DND-41 (cell line): ENCODE data around the gene ERBB2.

Experiments
- ATAC-seq: fragments of 200-7000 bp; cut with Tn5 transposase; 3 replicates; pipeline ENCODE4 v1.9.1; 2021; ENCODE audit warnings: low read depth; ENCODE audit not compliant: insufficient read depth
- DNase-seq: peaks from one replicate; pipeline ENCODE4 v3.0.0-alpha.2; 2020
- H2AFZ ChIP-seq: 2 replicates; pipeline ENCODE4 v1.6.0; 2012; ENCODE audit warnings: low read depth, low read length
- H3K27ac ChIP-seq: 2 replicates; pipeline ENCODE4 v1.5.1; 2012; ENCODE audit warnings: low read length, inconsistent platforms
- H3K27me3 ChIP-seq: fragments of 200-600 bp; sonication (generic); 2 replicates; pipeline ENCODE4 v1.6.0; 2012; ENCODE audit warnings: low read length, mild to moderate bottlenecking, inconsistent platforms; ENCODE audit not compliant: insufficient read depth, poor library complexity
- H3K36me3 ChIP-seq: 2 replicates; pipeline ENCODE4 v1.5.1; 2012; ENCODE audit warnings: low read length, inconsistent platforms; ENCODE audit not compliant: insufficient read depth
- H3K4me1 ChIP-seq: 2 replicates; pipeline ENCODE4 v1.5.1; 2012; ENCODE audit warnings: mild to moderate bottlenecking, low read length; ENCODE audit not compliant: insufficient read depth
- H3K4me2 ChIP-seq: 2 replicates; pipeline ENCODE4 v1.6.0; 2012; ENCODE audit warnings: mild to moderate bottlenecking, moderate library complexity, low read length, inconsistent platforms; ENCODE audit not compliant: insufficient read depth
- H3K4me3 ChIP-seq, 2 experiments: fragments of 200-600 bp in 1 of 2; shearing (Covaris generic) in 1 of 2; 2 replicates each; pipeline ENCODE4 v1.5.1; 2012 to 2016; ENCODE audit warnings: inconsistent platforms in 2 of 2, low read length in 2 of 2, mild to moderate bottlenecking in 2 of 2, low read depth in 1 of 2, moderate library complexity in 1 of 2
- H3K79me2 ChIP-seq: 2 replicates; pipeline ENCODE4 v1.6.0; 2012; ENCODE audit warnings: low read length, inconsistent platforms; ENCODE audit not compliant: insufficient read depth
- H3K9ac ChIP-seq: 2 replicates; pipeline ENCODE4 v1.6.0; 2012; ENCODE audit warnings: low read depth, mild to moderate bottlenecking, inconsistent platforms, low read length, moderate library complexity
- H3K9me3 ChIP-seq: 2 replicates; pipeline ENCODE4 v1.5.1; 2012; ENCODE audit warnings: low read length, moderate library complexity, mild to moderate bottlenecking, inconsistent platforms; ENCODE audit not compliant: insufficient read depth, severe bottlenecking
- H4K20me1 ChIP-seq: 2 replicates; pipeline ENCODE4 v1.6.0; 2012; ENCODE audit warnings: low read length; ENCODE audit not compliant: insufficient read depth
- EZH2 ChIP-seq: IDR thresholded peaks from 3 replicates; pipeline ENCODE4 v1.6.1; 2012; ENCODE audit warnings: borderline replicate concordance, low read depth, mild to moderate bottlenecking, moderate library complexity, low read length, inconsistent platforms; ENCODE audit not compliant: severe bottlenecking
- TF ChIP-seq, protein P1 (sequence below): IDR thresholded peaks from 2 replicates; pipeline ENCODE4 v1.5.1; 2012; ENCODE audit warnings: borderline replicate concordance, low read length, moderate library complexity, mild to moderate bottlenecking; ENCODE audit not compliant: poor library complexity, severe bottlenecking; ENCODE audit errors: extremely low read depth

Gene ERBB2

DNA sequence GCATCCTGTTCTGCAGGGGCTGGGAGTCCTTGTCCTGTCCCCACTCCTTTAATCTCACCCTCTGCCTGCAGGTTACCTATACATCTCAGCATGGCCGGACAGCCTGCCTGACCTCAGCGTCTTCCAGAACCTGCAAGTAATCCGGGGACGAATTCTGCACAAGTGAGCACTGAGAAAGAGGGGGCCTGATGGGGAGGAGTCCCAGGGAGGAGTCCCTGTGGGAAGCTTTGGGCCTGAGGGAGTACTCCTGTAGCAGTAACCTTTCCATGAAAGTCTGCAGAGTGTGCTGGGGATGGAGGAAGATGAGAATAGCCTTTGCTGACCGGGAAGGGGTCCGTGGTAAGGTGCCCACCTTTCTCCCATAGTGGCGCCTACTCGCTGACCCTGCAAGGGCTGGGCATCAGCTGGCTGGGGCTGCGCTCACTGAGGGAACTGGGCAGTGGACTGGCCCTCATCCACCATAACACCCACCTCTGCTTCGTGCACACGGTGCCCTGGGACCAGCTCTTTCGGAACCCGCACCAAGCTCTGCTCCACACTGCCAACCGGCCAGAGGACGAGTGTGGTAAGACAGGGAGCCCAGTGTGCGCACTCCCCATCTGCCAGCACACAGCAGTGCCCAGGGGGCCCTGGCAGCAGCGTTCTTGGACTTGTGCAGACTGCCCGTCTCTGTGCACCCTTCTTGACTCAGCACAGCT is 15.7 kb downstream of the ERBB2 start:
- Histone ChIP-seq H2AFZ (no peak overlapping the region), H3K9ac (no peak overlapping the region), H3K27me3 (no peaks in the 10 kb centered on the region), H3K4me2 (no peak overlapping the region), H3K9me3 (no peaks in the 10 kb centered on the region), H3K27ac (no peak overlapping the region), H3K4me1 (no peaks in the 10 kb centered on the region), H3K79me2 (no peaks in the 10 kb centered on the region), H3K4me3 (no peak overlapping the region), H3K36me3 (no peaks in the 10 kb centered on the region), H4K20me1 (no peaks in the 10 kb centered on the region)
- TF ChIP-seq EZH2: no peak
- TF ChIP-seq, protein P1, sequence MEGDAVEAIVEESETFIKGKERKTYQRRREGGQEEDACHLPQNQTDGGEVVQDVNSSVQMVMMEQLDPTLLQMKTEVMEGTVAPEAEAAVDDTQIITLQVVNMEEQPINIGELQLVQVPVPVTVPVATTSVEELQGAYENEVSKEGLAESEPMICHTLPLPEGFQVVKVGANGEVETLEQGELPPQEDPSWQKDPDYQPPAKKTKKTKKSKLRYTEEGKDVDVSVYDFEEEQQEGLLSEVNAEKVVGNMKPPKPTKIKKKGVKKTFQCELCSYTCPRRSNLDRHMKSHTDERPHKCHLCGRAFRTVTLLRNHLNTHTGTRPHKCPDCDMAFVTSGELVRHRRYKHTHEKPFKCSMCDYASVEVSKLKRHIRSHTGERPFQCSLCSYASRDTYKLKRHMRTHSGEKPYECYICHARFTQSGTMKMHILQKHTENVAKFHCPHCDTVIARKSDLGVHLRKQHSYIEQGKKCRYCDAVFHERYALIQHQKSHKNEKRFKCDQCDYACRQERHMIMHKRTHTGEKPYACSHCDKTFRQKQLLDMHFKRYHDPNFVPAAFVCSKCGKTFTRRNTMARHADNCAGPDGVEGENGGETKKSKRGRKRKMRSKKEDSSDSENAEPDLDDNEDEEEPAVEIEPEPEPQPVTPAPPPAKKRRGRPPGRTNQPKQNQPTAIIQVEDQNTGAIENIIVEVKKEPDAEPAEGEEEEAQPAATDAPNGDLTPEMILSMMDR: no peak
- DNase-seq: no peak
- ATAC-seq: no peak

DNA sequence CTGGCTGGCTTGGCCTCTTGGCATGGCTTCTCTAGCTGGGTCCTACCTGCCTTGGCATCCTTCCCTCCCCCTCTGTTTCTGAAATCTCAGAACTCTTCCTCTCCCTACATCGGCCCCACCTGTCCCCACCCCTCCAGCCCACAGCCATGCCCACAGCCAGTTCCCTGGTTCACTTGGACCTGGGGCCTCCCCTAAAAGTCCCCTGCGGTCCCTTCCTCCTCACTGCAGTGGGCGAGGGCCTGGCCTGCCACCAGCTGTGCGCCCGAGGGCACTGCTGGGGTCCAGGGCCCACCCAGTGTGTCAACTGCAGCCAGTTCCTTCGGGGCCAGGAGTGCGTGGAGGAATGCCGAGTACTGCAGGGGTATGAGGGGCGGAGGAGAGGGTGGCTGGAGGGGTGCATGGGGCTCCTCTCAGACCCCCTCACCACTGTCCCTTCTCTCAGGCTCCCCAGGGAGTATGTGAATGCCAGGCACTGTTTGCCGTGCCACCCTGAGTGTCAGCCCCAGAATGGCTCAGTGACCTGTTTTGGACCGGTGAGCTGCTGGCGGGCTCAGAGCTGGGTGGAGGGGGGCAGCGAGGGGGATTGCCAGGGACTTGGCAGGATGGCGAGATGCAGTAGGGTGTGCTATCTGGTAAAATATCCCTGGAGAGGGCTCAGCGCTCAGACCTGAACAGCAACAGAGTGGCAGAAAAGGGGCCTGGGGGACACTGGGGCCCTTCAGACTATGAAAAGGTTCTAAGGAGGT is 16.4 kb downstream of the ERBB2 start:
- H3K36me3 ChIP-seq: no peaks in the 10 kb centered on the region
- H3K27me3 ChIP-seq: no peaks in the 10 kb centered on the region
- no peak overlapping the region for H3K4me2 ChIP-seq
- no peak for DNase-seq
- no peak overlapping the region for H3K9ac ChIP-seq
- no peaks in the 10 kb centered on the region for H3K4me1 ChIP-seq
- no peak for ATAC-seq
- no peak for TF ChIP-seq EZH2
- TF ChIP-seq, protein P1: no peak
- H3K79me2 ChIP-seq: no peaks in the 10 kb centered on the region
- H3K27ac ChIP-seq: no peak overlapping the region
- H3K9me3 ChIP-seq: no peaks in the 10 kb centered on the region
- no peaks in the 10 kb centered on the region for H4K20me1 ChIP-seq
- no peak overlapping the region for H3K4me3 ChIP-seq
- H2AFZ ChIP-seq: no peak overlapping the region

DNA sequence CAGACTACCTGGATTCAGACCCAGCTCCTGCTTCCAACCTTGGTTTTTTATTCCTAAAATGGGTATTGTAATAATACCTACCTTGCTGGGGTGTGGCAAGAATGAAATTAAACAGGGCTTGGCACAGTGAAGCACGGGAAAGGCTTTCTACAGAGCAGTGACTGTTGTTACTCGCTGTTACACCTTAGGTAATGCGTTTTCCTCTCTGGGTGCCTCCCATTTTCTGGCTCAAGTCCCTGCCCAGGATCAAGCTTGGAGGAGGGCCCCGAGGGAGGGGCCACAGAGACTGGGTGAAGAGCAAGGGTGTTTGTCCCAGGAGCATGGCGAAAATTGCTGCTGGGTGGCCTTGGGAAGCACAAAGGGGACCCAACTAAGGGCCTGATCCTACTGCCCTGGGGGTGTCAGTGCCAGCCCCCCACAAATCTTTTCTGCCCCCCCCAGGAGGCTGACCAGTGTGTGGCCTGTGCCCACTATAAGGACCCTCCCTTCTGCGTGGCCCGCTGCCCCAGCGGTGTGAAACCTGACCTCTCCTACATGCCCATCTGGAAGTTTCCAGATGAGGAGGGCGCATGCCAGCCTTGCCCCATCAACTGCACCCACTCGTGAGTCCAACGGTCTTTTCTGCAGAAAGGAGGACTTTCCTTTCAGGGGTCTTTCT is 17.1 kb downstream of the ERBB2 start:
- ATAC-seq (no peak), DNase-seq (no peak)
- Histone ChIP-seq H3K4me1 (no peaks in the 10 kb centered on the region), H3K36me3 (no peaks in the 10 kb centered on the region), H2AFZ (no peak overlapping the region), H3K4me3 (no peak overlapping the region), H3K9me3 (no peaks in the 10 kb centered on the region), H3K9ac (no peak overlapping the region), H3K79me2 (no peaks in the 10 kb centered on the region), H3K27me3 (no peaks in the 10 kb centered on the region), H3K4me2 (no peak overlapping the region), H3K27ac (no peak overlapping the region), H4K20me1 (no peaks in the 10 kb centered on the region)
- no peak for TF ChIP-seq EZH2

DNA sequence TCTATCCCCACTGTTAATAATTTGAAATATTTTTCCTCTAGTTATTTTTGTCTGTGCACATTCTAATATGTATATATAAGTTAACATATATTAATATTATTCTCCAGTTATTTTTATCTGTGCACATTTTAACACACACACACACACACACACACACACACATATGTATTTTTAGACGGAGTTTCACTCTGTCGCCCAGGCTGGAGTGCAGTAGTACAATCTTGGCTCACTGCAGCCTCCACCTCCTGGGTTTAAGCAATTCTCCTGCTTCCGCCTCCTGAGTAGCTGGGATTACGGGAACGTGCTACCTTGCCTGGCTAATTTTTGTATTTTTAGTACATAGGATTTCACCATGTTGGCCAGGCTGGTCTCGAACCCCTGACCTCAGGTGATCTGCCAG is 17.8 kb downstream of the ERBB2 start:
- Histone ChIP-seq H3K27me3 (no peaks in the 10 kb centered on the region), H4K20me1 (no peaks in the 10 kb centered on the region), H3K36me3 (no peaks in the 10 kb centered on the region), H3K9ac (no peak overlapping the region), H3K4me1 (no peaks in the 10 kb centered on the region), H3K9me3 (no peaks in the 10 kb centered on the region), H3K4me2 (no peak overlapping the region), H3K4me3 (no peak overlapping the region), H3K27ac (no peak overlapping the region), H3K79me2 (no peaks in the 10 kb centered on the region), H2AFZ (no peak overlapping the region)
- no peak for TF ChIP-seq EZH2
- TF ChIP-seq, protein P1: no peak
- DNase-seq (no peak), ATAC-seq (no peak)
